Fibroblast of the aortic adventitia (primary cell): ENCODE measurements around the gene BBOF1. TPM values are rescaled to one million over a fixed set of nuclear protein-coding genes. Genes with fewer than 3 reads are reported as not detected.

Source experiments
- DNase-seq: peaks from one replicate; pipeline ENCODE4 v3.0.0-alpha.2; 2010; ENCODE audit warnings: low read depth
- H3K4me3 ChIP-seq: 2 replicates; pipeline ENCODE4 v1.5.1; 2011; ENCODE audit warnings: low read depth, mild to moderate bottlenecking, control low read depth, low read length, moderate library complexity
- total RNA-seq: library from RNA; depleted of rRNA; stranded (reverse); fragments of >200 nt; gene quantifications from 2 replicates; pipeline ENCODE4 v1.2.3, GENCODE V29; 2012; ENCODE audit warnings: low replicate concordance
- TF ChIP-seq, protein P1 (sequence below): IDR thresholded peaks from 2 replicates; pipeline ENCODE4 v1.5.1; 2011; ENCODE audit warnings: mild to moderate bottlenecking, low read length, control low read depth, inconsistent platforms; ENCODE audit not compliant: insufficient read depth

Gene BBOF1
- total RNA-seq, 1 donor, result 9.8 TPM

GRCh38 chr14:74034572-74034971 is 15.4 kb downstream of the BBOF1 start:
- DNase-seq, result no peak
- TF ChIP-seq, protein P1, sequence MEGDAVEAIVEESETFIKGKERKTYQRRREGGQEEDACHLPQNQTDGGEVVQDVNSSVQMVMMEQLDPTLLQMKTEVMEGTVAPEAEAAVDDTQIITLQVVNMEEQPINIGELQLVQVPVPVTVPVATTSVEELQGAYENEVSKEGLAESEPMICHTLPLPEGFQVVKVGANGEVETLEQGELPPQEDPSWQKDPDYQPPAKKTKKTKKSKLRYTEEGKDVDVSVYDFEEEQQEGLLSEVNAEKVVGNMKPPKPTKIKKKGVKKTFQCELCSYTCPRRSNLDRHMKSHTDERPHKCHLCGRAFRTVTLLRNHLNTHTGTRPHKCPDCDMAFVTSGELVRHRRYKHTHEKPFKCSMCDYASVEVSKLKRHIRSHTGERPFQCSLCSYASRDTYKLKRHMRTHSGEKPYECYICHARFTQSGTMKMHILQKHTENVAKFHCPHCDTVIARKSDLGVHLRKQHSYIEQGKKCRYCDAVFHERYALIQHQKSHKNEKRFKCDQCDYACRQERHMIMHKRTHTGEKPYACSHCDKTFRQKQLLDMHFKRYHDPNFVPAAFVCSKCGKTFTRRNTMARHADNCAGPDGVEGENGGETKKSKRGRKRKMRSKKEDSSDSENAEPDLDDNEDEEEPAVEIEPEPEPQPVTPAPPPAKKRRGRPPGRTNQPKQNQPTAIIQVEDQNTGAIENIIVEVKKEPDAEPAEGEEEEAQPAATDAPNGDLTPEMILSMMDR, result no peak

DNA sequence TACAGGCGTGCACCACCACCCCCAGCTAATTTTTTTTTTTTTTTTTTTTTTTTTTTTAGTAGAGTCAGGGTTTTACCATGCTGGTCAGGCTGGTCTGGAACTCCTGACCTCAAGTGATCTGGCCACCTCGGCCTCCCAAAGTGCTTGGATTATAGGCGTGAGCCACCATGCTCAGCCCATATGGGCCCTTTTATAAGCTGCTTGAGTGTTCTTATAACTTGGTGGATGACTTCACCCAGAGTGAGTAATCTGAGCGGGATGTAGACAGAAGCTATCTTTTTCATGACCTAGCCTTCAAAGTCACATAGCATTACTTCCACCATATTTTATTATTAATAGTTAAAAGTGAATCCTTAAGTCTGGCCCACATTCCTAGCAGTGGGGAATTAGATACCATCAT is 16.4 kb downstream of the BBOF1 start:
- DNase-seq, result peak; percentile 8
- H3K4me3 ChIP-seq, result no peak overlapping the region
- TF ChIP-seq, protein P1, result no peak

More at GRCh38 chr14:74034572-74034971, 15.4 kb downstream of the BBOF1 start:
- H3K4me3 ChIP-seq, result no peak overlapping the region

GRCh38 chr14:74038020-74038859 is 19.1 kb downstream of the BBOF1 start:
- TF ChIP-seq, protein P1, result peak; percentile 62
- H3K4me3 ChIP-seq, result no peak overlapping the region
- peak; percentile 72 for DNase-seq

- no peak for DNase-seq
- H3K4me3 ChIP-seq, result no peak overlapping the region
- TF ChIP-seq, protein P1, result no peak
Measured at GRCh38 chr14:74042296-74042695, 23.1 kb downstream of the BBOF1 start.

DNA sequence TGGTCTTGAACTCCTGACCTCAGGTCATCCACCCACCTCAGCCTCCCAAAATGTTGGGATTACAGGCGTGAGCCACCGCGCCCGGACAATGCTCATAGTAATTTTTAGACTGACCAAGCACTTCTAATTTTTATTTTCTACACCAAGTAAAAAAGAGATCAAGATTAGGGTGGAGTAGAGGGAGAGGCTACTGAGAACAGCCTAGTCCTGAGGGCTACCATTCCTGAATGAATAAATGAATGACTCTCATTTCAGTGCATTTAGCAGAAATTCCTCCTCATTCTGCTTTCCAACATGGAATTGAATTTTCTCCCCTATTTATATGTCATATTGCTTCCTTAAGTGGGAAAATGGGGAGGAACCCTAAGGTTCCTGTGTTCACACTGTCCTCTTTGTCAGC is 26.4 kb downstream of the BBOF1 start:
- TF ChIP-seq, protein P1, result no peak
- no peak for DNase-seq

DNA sequence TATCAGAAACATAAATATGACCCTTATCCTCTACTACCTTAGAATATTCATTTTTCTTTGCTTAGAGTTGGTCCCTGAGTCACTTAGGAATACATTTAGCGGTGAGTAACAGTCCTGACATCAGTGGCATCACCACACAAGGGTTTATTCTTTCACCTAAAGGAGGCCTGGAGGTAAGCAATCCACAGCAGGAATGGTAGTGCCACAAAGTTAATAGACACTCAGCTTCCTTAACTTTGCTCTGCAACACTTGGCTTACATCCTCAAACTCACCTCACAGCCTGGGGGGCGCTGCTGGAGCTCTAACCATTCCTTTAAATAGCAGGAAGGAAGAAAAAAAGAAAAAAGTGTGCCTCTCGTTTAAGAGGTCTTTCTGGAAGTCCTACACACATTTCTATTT is 29.1 kb downstream of the BBOF1 start:
- no peak overlapping the region for H3K4me3 ChIP-seq
- TF ChIP-seq, protein P1, result no peak
- no peak for DNase-seq

More for the DNA sequence above, 26.4 kb downstream of the BBOF1 start:
- H3K4me3 ChIP-seq, result no peak overlapping the region
